Myocyte (in vitro differentiated cells): ENCODE measurements around the gene CPSF3. TPM values are rescaled to one million over a fixed set of nuclear protein-coding genes. Genes with fewer than 3 reads are reported as not detected.

ENCODE experiments used
- DNase-seq: peaks from one replicate; pipeline ENCODE4 v3.0.0-alpha.2; 2012; ENCODE audit warnings: low read depth
- total RNA-seq: library from RNA; depleted of rRNA; stranded (reverse); fragments of >200 nt; gene quantifications from 2 replicates; pipeline ENCODE4 v1.2.3, GENCODE V29; 2014

CPSF3 gene
- total RNA-seq, 1 donor from 2014 or later, result 44.0 TPM

DNA sequence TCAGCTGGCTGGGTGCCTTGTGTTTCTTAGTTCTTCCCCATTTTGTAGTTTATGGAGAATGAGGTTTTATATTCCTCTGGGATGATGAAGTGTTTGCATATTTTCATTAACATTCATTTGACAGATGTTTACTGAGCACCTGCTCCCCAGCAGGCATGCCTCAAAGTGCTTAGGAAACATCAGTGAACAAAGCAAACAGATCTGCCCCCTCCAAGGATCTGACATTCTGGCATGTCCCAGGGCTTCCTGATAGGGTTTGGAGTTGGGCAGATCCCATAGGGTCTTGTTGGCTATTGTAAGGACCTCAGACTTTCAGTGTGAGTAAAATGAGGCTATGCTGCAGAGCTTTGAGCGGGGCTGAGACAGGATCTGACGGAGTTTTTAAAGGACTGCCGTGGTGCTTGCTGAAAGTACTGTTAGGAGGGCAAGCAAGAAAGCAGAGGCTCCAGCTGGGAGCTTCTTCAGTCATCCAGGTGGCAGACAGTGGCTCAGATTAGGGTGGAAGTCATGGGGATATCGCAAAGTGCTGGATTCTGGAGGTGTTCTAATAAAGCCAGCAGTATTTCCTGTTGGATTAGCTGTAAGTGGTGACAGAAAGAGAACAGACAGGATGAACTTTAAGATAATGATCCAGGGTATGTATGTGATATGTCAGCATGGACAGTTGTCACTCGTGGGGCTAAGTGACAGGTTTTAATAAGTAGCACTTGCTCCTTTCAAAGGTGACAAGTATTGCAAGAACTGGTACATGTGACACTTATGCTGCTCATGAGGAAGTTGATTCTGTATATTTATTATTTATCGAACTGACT is 39.6 kb downstream of the CPSF3 start:
- peak; percentile 43 for DNase-seq

DNA sequence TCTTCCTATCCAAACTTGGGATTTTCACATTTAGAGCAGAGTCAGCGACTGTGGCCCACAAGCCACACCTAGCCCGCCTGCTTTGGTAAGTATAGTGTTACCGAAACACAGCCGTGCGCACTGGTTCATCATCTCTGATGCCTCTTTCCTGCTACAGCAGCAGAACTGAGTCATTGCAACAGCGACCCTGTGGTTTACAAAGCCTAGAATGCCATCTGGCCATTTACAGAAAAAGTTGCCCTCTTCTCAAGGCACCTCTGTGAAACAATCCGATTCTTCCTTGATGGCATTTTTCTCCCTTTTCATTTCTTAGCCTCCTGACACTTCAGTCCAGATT is 40.2 kb downstream of the CPSF3 start:
- DNase-seq, result peak; percentile 87

DNA sequence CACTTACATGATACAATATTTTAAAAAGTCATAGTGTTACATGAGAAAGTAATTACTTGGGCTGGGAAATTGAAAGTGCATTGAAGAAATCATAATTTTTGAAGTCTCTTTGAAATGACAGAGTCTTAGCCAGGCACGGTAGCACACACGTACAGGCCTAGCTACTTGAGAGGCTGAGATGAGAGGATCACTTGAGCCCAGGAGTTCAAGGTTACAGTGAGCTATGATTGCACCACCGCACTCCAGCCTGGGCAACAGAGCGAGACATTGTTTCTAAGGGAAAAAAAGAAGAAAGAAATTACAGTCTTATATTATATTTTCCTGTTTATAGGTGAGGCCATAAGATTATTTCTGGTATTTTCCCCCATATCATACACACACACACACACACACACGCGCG is 41.7 kb downstream of the CPSF3 start:
- DNase-seq, result no peak

DNA sequence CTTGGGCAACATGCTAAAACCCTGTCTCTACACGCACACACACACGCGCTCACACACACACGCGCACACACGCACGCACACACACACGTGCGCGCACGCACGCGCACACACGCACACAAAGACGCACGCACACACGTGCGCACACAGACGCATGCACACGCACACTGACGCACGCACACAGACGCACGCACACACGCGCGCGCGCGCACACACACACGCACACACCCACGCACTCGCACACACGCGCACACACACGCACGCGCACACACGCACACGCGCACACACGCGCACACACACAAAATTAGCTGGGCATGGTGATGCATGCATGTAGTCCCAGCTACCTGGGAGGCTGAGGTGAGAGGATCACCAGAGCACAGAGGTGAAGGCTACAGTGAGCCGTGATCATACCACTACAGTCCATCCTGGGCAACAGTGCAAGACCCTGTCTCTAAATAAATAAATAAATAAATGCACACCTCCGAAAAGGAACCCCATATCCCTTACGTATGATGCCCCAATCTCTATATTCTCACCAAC is 42.8 kb downstream of the CPSF3 start:
- no peak for DNase-seq

DNA sequence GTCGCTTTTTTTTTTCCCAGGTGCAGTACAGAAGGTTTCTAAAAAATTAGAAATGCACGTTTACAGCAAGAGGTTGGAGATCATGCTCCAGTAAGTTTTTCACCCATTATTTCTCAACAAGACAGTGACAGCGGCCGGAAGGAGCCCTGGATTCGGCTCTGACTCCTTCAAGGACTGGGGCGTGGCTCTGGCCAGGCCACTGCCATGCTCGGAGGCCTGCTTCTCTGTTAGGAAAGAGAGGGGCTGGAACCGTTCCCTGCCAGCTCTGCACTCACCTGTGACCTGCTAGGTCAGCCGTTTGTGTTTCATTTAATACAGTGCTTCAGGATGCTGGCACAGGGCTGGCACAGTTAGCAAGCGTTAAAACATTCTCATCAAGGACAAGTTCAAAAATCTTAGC is 44.2 kb downstream of the CPSF3 start:
- DNase-seq, result no peak

DNA sequence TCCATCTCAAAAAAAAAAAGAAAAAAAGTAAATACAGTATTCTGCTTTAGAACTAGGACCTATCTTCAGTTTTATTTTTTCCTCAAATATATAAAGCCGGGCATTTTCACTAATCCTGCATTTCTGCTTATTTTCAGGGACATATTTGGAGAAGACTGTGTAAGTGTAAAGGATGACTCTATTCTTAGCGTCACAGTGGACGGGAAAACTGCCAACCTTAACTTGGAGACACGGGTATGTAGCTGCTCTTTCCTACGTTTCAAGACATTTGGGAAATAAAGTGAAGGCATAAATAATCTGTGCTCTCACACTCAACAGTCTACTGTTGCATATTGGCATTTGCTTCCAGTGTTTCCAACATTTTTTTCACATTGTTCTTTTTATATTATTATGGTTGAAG is 47.8 kb downstream of the CPSF3 start:
- DNase-seq, result no peak

DNA sequence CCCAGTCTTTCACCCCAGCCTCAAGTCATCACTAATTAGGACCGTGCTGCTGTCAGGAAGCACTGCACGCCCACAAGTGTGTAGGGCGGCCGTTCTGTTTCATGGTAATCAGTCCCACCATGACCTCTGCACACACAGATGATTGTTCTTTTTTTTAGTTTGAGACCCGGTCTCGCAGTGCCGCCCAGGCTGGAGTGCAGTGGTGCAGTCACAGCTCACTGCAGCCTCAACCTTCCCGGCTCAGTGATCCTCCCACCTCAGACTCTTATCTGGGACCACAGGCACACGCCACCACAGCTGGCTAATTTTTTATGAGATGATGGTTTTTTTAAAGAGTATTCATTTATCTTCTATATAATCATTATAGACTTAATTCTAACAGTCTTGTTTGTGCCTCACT is 49.1 kb downstream of the CPSF3 start:
- DNase-seq, result no peak

DNA sequence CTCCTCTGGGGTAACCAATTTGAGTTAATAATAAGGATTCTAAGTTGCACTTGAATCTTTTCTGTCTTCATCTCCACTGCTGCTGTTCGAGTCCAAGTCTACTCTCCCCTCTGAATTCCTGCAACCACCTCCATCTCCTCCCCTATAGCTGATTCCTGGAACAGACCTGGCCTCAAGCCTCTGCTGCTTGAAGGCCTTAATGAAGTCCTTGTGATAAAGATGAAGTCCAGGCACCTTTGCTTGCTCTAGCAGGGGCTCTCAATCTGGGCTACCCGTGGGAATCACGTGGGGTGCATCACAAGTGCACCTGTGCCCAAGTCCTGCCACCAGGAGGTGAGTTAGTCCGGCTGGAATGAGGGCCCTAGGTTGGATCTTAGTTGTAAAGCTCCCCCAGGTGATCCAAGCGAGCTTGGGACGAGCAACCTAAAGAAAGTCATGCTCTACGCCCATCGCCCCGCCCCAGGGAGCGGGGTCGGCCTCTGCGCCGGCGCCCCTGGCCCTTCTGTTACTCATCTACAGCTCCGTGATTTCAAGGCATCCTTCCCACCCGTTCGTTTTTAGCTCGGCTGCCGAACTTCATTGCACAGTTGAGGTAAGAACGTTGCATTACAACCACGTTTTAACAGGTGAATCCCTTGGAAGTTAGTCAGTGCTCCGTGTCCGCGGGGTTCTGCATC is 50.0 kb downstream of the CPSF3 start:
- DNase-seq, result no peak

DNA sequence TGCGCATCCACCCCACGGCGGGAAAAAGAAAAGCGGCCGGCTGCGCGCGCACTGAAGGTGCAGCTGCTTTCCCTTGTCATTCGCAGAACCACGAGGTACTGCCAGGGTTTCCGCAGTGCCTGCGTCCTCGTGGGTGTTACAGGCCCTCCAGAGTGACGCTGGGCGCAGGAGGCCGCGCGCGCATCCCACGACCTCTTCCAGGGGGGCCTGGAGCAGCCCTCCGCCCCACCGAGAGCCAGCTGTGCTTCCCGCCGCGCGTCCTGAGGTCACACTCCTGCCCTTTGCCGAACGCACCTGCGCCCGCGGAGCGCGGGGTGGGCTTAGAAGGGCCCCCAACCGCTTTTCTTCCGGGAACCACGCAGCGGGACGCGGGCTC is 50.5 kb downstream of the CPSF3 start:
- DNase-seq, result no peak

DNA sequence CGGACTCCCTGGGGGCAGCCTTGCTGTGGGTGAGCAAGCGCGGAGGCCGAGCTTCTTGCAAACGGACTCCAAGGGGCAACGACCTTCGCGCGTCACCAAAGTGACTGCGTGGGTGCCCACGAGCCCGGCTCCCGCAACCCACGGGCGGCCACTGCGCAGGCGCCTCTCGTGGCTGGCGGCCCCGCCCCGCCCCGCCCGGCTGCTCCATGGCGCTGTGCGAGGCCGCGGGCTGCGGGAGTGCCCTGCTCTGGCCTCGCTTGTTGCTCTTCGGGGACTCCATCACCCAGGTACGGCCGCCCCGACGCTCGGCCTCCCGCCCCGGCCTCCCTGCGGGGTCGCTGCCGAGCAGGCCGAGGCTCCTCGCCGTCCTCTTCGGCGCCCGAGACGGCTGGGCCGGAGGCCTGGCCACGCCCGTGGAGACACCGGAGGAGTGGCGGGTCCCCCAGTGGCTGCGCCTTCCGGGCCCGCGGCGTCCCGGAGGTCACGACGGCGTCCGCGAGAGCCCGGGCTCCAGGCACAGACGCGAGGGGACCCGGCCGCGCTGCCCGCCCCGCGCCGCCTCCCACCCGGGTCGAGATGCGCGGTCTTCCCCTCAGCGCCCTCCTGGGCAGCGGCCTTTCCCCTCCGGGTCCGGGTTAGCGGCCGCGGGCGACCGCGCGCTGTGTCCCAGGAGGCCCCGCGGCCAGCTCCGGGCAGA is 51.1 kb downstream of the CPSF3 start, which contains the start of gene IAH1:
IAH1 (plus strand) TSS at position 191 of the 697 bp plus-strand sequence; CDS start at position 207, 16 bp downstream.
- DNase-seq, result peak; percentile 66

DNA sequence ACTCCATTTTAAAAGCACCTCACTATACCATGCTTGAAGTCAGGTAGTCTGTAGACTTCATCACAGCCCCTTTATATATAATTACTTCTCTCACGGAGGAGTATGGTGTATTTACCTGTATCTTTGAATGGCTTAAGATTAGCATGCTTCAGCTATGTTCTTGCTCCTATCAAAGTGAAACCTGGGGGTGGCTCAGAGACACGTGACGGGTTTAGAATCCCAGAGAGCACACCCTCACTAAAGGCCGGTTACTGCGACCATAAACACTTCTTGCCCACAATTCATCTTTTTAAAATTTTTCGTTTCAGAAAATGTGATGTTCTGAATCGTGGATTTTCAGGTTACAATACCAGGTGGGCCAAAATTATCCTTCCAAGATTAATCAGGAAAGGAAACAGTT is 54.5 kb downstream of the CPSF3 start:
- no peak for DNase-seq

DNA sequence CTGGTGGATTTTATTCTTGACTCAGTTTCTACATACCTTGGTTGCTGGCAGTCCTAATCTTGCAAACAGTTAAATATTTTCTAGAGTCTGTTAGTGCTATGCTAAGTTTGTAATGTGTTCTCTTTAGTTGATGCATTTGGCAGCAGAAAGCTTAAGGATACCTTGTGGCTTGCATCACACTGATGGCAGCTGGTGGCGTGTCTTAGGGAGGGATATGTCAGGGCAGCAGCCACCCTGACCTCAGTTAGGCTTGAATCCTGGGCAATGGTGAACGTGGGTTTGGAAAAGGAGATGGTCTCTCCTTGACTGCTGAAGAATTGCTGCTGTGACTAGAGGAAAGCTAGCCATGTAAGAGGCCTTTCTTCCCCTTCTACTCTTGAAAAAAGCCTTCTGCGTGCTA is 55.1 kb downstream of the CPSF3 start:
- DNase-seq, result peak; percentile 64

DNA sequence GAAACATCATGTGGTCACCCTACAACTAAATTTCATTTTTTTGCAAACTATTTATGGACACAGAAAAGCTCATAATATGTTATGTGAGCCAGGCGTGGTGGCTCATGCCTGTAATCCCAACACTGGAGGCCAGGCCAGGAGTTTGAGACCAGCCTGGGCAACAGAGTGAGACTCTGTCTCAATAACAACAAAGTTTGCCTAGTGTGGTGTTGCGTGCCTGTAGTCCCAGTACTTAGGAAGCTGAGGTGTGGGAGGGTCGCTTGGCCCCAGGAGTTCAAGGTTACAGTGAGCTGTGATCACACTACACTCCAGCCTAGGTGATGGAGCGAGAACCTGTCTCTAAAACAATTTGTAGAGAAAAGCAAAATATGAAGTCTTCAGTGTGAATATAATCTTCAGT is 56.7 kb downstream of the CPSF3 start:
- no peak for DNase-seq

DNA sequence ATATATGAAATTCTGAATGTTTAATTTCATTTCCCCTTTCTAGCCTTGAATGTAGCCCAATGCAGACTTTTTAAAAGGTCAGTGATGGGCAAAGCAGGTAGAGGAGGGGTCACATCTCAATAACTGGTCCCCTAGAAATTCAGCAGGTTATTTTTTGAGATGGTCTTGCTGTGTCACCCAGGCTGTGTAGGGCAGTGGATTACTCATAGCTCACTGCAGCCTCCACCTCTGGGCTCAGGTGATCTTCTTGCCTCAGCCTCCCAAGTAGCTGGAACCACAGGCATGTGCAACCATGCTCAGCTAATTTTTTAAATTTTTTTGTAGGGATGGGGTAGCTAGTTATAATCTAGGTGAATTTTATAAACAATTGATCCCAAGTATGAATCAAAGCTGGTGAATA is 59.7 kb downstream of the CPSF3 start:
- DNase-seq, result no peak

DNA sequence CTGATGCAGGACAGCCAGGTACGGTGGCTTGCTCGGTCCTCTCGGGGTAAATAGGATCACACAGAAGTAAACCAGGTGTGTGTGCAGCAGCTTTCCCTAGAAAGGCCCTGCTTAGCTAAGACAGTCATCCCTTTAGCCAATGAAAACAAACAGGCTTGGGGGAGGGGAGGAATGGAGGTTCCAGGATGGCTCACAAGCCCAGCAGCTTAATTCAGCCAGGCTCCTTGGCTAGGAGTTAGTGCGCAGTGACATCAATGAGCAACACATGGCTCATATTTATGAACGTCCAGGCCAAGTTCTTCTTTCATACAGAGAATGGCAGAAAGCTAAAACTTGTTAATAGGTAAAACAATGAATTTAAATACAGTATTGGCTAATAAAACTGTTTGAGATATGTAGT is 61.1 kb downstream of the CPSF3 start:
- DNase-seq, result no peak

DNA sequence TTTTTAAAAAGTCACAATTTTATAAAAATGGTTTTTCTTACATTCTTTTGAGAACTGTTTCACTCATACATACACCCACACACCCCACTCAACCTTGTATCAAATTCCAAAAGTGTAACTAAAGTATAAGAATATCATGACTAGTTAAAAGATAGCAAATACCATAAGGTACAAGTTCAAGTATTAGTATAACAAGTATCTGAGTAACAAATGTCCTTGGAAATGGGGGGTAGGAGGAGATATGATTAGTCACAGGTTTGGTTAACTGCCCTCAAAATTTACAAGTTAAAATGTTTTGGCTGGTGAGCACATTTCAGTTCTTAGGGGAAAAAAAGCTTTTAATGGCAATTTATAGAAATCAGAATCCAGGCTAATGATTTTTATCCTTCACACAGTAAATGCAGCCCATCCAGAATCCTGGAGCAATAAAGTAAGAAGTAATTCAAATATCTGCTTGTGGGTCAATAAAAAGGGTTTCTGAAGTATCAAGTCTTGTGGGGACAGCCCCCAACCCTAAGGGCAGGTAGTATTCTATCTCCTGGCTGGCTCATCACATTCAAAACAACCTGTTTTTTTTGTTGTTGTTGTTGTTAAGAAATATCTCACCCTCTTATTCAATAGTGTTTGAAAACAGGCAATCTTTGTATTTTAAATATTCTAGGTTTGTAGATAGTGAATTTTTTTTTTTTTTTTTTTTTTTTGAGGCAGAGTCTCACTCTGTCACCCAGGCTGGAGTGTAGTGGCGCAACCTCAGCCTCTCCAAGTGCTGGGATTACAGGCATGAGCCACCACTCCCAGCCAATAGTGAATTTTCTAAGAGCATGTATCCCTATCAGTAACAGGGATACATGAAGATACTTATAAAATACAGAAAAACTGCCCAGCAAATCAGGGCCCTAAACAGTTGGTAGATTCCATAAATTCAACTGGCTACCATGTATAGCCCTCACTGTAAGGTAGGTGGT is 65.4 kb downstream of the CPSF3 start:
- no peak for DNase-seq

DNA sequence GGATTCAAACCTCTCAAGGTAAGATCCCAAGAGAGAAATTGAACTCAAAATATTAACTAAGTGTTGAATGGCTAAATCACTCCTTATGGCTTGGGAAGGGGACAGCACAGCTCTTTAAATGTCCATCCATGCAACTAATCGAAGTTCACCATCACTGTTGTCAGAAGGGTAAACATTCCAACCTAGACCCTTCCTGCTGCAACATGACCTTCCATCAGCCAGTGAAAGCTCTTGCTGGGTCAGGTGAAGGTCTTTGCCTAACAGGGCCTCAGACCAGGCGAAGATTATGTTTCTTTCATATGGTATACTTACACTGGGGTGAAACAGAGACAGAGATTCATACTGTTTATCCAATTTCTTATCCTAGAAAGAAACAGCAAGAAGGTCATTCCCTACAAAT is 67.3 kb downstream of the CPSF3 start:
- no peak for DNase-seq

DNA sequence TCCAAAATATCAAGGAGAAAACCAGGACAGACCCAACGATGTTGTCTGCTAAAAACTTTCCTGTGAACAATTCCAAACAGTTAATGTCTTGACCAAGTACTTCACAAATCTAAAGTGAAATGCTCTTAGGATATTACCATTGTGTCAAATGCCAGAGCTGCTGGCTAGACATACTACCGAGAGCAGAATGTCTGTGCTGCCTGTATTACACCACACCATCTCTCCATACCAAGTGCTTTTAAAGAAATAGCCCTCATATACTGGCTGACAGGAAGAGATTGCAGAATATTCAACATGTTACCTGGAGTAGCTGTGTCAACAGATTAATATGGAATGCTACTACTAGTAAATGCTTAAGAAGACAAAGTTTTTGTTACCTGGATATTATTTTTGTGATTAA is 69.5 kb downstream of the CPSF3 start:
- no peak for DNase-seq

DNA sequence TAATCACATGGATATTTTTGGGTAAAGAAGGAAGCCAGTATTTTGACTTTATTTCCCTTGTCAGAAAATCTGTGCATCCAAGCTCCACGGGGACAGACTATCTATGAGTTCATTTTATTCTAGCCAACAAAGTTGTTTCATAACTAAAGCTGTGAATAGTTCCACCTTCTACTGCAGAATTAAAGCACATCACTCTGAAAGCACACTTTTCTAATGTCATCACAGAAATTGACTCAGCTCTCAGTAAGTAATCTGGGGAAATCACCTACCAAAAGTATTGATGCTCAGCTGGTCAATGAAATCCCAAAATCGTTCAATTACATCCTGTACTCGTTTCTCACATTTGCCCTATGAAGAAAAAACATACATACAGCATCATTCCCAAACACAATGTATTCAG is 70.0 kb downstream of the CPSF3 start:
- DNase-seq, result no peak

DNA sequence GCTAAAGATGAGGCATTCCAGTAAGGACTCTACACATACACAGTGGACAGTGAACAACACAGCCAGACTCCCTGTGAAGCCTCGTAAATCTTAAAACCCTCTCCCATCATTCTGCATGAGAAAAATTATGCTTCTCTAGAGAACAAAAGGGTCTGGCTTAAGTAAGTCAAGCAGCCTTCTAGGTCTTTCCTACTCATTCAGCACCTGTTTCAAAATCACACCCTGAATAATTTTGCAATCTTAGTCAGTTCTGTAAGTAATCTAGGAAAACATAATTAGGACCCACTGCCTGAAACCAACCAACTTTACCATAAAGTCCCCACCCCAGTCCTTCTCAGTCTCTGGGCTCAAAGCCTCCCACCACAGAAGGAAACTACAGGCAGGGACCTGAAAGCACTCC is 70.6 kb downstream of the CPSF3 start:
- DNase-seq, result no peak

DNA sequence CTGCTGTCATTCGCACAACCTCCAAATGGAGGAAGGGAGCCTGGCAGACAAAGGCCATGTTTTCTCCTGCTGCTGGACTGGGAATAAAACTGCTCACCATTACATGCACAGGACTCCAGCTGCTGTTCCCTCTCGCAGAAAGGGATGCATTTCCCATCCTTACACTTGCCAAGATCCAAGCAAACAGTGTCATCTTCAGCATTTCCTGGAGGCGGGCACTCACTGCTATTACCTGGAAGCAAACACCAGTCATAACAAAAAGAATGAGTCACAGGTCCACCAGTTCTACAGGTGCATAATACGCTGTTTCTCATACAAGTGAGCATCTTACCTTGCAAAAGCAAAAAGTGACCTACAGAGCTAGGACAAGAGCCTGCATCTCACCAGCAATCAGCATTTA is 73.6 kb downstream of the CPSF3 start:
- no peak for DNase-seq
